ENCODE results near the gene FOXP1. TPM values are rescaled to one million over a fixed set of nuclear protein-coding genes. Genes with fewer than 3 reads are reported as not detected.

FOXP1 gene
- total and polyA plus RNA-seq, 8 donors, result 95.1 to 143 (median 123) TPM

DNA sequence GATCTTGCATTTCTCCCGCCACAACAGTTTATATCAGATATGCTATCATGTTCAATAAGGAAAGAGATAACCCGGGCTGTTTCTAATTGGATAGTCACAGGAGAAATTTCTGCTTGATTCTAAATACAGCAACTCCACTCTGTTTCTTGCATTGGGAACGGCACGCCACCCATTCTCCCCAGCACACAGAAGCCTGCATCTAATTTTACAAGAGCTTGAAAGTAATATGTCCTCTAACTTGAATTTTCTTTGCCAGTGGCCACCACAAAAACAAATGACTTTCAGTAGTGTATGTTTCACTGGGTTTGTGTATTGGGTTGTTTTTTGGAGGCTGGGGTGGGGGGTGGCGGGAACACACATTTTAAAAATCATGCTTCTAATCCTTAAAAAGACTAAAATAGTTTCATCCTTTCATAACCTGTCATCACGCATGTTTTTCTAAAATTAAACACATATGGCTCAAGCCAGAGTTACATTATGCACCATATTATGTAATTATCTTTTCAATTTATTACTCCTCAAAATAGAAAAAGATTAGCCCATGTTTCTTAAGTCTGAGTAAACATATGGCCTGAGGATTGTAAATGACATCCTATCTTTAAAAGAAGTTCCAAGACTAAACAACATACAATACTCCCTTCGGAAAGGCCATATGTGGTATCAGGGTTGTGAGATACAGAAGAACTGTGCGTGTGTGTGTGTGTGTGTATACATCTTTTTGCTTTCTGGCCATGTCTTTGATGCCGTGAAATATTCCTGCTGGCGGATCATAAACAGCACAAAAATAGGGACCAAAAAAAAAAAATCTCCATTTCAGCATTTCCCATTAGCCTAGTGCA lies 176.3 kb downstream of the FOXP1 start:
- Histone ChIP-seq H3K36me3 (no peaks in the 10 kb centered on the region), H3K4me3 (no peak overlapping the region), H3K4me1 (peaks cover 0 to 6% of the 10 kb centered on the region in 2 donors), H3K9me3 (no peaks in the 10 kb centered on the region), H3K27ac (no peak overlapping the region), H3K27me3 (no peaks in the 10 kb centered on the region)
- intact Hi-C loops (cut with DNase I), result no loop called here
- no peak for ATAC-seq
- TF ChIP-seq, protein P1, sequence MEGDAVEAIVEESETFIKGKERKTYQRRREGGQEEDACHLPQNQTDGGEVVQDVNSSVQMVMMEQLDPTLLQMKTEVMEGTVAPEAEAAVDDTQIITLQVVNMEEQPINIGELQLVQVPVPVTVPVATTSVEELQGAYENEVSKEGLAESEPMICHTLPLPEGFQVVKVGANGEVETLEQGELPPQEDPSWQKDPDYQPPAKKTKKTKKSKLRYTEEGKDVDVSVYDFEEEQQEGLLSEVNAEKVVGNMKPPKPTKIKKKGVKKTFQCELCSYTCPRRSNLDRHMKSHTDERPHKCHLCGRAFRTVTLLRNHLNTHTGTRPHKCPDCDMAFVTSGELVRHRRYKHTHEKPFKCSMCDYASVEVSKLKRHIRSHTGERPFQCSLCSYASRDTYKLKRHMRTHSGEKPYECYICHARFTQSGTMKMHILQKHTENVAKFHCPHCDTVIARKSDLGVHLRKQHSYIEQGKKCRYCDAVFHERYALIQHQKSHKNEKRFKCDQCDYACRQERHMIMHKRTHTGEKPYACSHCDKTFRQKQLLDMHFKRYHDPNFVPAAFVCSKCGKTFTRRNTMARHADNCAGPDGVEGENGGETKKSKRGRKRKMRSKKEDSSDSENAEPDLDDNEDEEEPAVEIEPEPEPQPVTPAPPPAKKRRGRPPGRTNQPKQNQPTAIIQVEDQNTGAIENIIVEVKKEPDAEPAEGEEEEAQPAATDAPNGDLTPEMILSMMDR (IDR thresholded peaks at IDR 0.05), result no peak
- no peak for DNase-seq

DNA sequence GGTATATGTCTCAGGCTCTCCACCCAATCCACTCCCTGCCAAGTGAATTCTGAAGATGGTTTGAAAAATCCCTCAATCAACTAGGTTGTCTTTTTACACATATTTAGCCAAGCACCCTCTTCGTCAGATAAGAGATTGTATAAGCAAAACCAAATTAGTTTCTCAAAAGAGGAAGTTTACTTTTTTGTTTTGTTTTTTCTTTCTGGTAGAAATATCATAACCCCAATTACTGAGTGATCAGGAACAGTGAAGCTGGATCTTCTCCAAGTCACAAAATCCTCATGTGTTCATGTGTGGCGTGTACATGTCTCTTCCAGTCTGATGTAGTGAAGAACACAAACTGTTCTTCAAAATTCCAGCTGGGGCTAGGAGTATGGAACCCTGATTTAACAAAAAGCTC lies 180.6 kb downstream of the FOXP1 start:
- Histone ChIP-seq H3K9me3 (no peaks in the 10 kb centered on the region), H3K36me3 (no peaks in the 10 kb centered on the region), H3K4me3 (no peak overlapping the region), H3K27ac (no peak overlapping the region), H3K4me1 (peaks cover 3 to 12% of the 10 kb centered on the region in 2 donors), H3K27me3 (no peaks in the 10 kb centered on the region)
- intact Hi-C loops (cut with DNase I), result no loop called here
- TF ChIP-seq, protein P1 (IDR thresholded peaks at IDR 0.05), result no peak
- no peak for DNase-seq
- no peak for ATAC-seq

DNA sequence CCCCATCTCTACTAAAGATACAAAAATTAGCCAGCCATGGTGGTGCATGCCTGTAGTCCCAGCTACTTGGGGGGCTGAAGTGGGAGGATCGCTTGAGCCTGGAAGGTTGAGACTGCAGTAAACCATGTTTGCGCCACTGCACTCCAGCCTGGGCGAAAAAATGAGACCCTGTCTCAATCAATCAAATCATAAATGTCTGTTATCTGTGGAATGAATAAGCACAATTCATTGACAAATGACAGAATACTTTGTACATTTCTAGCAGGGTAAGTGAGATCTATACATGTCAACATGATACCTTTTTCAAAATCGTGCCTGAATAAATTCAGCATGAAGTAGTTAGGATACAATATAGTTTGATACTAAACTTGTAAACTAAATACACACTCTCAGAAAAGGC lies 181.2 kb downstream of the FOXP1 start:
- Histone ChIP-seq H3K9me3 (no peaks in the 10 kb centered on the region), H3K4me3 (no peak overlapping the region), H3K27ac (no peak overlapping the region), H3K27me3 (no peaks in the 10 kb centered on the region), H3K36me3 (no peaks in the 10 kb centered on the region), H3K4me1 (peaks cover 3 to 18% of the 10 kb centered on the region in 2 donors)
- no peak for ATAC-seq
- TF ChIP-seq, protein P1 (IDR thresholded peaks at IDR 0.05), result no peak
- DNase-seq, result no peak
- intact Hi-C loops (cut with DNase I), result no loop called here

DNA sequence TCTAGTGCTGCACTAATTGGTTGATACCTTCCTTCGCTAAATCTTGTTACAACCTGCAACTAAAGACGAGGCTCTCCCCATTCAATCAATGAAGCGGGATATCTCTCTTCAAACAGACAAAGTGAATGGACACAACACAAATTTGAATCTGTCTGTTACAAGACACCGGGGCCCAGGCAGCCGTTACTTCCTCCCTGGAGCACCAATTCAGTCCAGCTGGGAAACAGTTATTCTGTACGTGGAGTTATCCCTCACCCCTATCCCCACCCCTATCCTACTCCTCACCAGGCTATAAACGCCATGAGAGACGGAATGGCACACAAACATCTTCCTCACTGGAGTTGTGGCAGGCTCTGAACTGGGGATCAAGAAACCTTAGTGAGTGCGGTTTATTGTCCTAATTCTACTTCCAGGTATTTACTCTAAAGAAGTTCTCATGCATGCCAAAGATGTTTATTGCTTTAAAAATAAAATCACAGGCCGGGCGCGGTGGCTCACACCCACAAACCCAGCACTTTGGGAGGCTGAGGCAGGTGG lies 181.8 kb downstream of the FOXP1 start:
- no peak overlapping the region for H3K27ac ChIP-seq
- no peak overlapping the region for H3K4me3 ChIP-seq
- no peaks in the 10 kb centered on the region for H3K27me3 ChIP-seq
- ATAC-seq (no peak), DNase-seq (no peak)
- H3K9me3 ChIP-seq, result no peaks in the 10 kb centered on the region
- peaks cover 3 to 21% of the 10 kb centered on the region in 2 donors for H3K4me1 ChIP-seq
- TF ChIP-seq, protein P1 (IDR thresholded peaks at IDR 0.05), result no peak
- intact Hi-C loops (cut with DNase I), result no loop called here
- no peaks in the 10 kb centered on the region for H3K36me3 ChIP-seq

DNA sequence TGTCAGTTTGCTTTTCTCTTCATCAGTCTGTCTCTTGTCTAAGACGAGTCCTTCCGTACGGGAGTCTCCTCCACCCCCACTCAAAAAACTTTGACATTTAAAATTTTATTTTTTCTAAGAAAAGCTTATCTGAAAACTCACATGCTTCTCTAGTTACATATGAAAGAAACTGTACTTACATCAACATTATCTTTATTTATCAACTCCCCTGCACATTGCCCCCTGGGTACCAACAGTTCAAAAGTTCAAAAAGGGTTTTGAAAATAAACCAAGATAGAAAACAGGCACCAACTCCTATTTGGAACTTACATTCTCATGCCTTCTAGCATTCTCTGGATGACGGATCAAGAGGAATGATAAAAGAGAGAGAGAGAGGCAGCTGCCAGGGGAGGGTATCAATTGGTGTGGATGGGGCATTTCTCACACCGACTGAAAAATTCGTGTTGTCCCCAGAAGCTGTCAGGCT lies 182.5 kb downstream of the FOXP1 start:
- ATAC-seq, result no peak
- no peaks in the 10 kb centered on the region for H3K9me3 ChIP-seq
- intact Hi-C loops (cut with DNase I), result no loop called here
- H3K4me1 ChIP-seq, result peaks cover 8 to 28% of the 10 kb centered on the region in 2 donors
- DNase-seq, result no peak
- no peak overlapping the region for H3K27ac ChIP-seq
- no peaks in the 10 kb centered on the region for H3K27me3 ChIP-seq
- TF ChIP-seq, protein P1 (IDR thresholded peaks at IDR 0.05), result no peak
- no peaks in the 10 kb centered on the region for H3K36me3 ChIP-seq
- H3K4me3 ChIP-seq, result no peak overlapping the region
